NCI-H2196 (cell line): ENCODE measurements around the gene RCOR2.

ENCODE experiments used
- DNase-seq: peaks from one replicate; lab custom pipeline; 2025; ENCODE audit not compliant: unreplicated experiment; lab: John Stamatoyannopoulos, UW

Gene RCOR2

DNA sequence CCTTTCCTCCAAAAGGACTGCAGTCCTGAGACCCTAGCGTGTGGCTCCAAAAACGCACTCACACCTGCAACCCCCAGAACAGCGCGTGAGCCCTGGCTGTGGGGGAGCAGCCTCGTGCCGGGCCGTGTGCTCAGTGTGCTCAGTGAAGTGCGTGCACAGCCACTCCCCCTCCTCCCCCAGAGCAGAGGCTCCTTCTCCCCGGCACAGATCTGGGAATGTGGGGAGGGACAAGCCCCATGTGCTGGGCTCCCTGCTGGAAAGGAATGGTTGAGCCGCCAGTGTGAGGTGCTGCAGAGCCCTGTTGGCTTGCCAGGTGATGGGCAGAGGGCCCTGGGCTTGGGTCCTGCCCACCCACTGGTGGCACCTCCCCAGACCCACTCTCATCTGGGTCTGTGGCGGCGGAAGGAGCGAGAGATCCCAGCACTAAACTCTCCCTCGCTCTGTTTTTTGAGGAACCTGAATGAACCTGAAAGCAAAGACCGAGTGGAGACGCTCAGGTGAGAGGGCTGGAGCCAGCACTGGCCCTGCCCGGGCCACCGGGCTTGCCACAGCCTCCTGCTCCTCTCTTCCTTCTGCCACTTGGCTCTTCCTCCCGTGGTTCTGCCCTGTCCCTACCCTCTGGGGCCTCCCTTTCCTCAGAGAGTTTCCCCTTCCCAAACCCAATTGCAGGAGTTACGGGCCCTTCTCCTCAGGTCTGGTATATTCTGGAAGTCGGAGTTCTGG is 9.0 kb downstream of the RCOR2 start:
- DNase-seq = no peak

DNA sequence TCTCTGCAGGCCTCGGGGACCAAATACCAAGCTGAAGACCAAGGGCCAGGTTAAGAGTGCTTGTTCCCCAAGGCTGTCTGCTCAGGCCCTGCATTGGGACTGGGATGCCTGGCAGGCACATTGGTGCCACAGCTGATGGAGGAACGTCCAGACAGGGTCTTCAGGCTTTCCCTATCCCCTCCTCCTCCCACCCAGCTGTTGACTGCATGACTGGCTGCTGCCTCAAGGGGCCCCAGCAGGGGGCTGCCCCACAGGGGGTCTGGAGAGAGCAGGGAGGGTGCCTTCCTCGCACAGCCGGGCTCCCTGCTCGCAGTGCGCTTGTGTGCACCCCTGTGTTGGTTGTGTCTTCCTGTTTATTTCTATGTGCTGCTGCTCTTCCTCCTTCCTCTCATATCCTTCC is 9.9 kb downstream of the RCOR2 start:
- DNase-seq = no peak

DNA sequence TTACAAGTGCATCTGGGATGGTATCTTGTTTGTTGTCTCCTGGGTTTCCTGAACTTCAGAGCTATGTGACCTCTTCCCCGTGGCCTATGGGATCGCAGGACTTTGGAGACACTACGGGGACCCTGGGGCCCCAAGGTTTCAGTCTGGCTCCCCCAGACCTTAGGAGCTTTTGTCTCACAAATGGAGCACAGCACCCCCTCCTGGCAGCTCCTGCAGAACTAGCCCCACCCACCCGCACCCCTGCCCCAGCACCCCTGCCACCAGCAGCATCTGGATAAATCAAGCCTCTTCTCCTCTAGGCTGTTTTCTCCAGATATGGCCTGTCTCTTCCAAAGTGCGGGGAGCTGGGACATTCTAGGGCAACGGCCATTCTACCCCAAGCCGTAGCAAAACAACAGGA is 10.4 kb downstream of the RCOR2 start:
- DNase-seq = no peak

DNA sequence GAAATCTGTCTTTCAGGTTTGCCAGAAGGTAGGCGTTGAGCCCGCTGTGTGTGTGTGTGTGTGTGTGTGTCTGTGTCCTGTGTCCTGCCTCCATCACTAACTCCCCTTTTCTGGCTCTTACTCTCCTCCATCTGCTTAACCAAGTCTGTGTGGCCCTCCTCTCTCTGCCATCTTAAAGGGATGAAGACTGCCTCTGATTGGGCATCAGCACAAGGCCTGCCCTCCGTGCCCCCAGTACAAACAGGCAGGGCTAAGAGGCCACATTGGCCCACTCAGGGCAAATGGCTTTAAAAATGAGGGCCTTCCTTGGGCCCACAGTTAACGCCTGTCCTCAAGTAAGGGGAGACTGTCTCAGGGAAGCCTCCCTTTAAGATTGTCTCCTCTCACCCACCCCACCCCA is 10.9 kb downstream of the RCOR2 start:
- DNase-seq = no peak

DNA sequence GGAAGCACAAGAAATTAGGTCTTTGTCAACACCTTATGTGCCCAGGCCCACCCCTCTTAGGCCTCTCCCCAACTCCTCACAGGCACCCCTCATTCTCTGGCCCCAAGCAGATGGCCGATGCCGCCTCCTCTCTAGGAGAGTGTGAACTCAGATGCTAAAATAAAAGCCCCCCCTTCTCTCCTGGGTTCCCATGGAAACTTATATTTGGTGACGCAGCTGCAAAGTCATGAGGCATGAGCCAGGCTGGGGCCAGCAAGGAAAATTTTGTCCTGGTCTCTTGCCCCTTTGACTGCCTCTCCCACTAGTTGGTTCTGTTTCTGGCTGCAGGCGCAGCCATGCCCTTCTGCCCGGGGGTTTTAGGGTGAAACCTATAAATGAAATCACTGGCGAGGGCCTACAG is 11.8 kb downstream of the RCOR2 start:
- no peak for DNase-seq

DNA sequence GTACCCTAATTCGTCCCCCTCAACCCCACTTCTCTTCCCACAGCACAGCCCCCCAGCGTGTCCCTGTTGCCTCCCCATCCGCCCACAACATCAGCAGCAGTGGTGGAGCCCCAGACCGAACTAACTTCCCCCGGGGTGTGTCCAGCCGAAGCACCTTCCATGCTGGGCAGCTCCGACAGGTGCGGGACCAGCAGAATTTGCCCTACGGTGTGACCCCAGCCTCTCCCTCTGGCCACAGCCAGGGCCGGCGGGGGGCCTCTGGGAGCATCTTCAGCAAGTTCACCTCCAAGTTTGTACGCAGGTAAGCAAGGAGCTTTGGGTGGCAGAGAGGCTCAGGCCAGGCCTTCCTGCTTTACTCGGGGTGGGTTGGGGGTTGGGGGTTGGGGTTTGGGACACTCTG is 12.2 kb downstream of the RCOR2 start:
- no peak for DNase-seq

DNA sequence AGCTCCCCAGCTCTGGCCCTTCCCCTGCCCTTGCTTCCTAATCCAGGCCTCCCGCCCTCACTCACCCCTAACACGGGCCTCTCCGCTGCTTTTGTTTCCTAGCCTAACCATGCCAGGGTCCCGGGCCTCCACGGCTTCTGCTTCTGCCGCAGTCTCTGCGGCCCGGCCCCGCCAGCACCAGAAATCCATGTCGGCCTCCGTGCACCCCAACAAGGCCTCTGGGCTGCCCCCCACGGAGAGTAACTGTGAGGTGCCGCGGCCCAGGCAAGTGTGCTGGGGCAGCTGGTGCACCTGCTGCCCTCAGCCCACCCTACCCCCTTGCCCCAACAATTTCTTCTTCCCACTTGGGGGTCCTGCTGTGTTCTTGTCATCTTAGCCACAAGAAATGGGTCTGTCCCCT is 13.1 kb downstream of the RCOR2 start:
- DNase-seq = no peak

DNA sequence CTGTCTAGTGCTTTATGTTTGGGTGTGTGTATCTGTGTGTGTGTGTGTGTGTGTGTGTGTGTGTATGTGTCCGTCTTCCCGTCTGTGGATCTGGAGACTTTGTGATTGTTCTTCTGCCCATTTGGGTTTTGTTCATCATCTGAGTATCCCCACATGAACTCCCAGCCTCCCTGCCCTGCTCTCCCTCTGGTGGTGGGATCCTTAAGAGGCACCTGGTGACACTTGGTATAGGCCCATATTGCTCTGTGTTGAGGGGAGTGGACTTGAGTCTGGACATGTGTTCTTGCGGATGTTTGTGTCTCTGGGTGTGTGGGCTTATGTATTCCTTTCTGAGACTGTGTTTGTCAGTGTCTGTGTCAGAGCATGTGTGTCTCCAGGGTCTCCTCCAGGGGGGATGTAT is 15.3 kb downstream of the RCOR2 start:
- DNase-seq = no peak

DNA sequence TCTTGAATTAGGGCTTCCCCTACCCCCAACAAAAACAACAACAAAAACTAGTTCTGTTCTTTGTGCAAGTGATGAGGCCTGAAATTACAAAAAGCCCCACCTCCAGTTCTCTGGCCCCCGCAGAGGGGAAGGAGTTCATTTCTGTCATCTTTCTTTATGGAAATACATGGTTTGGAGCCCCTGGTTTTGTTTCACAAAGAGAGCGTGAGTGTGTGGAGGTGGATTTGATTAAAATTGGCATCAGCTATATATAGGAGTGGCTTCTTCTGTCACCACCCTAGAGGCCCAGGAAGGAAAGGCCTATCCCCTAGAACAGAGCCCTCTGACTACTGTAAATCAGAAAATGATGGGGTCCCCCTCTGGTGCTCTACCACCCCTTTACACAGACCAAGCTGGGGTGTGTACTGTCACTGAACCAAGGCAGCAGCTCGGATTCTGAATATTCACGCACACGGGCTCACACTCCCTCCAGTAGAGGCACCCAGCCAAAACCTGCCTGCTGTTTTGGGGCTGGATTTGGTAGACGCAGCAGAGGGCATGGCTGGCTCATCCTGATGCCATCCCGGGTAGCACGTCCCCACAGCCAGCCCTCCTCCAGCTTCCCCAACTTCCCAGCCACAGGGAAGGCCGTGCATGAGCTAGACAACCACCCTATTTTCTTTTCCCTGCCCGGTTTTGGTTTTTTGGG is 19.4 kb downstream of the RCOR2 start:
- DNase-seq = no peak

DNA sequence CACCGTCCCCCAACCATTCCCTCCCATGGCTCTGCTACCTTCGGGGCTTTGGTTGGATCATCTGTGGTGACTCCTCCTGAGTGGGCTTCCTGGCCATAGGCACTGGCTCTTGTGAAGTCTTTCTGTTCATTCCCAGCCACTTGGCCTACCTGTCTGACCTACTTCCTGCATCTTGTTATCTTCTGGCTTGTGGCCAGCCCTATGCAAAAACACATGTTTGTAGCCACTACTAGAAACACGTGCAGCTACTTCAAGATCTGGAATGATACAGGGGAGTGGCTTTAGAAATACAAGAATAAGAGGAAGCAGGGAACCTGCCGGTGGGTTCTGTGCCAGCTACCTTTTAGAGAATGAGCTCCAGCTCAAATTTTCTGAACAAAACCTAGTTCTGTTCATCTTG is 20.9 kb downstream of the RCOR2 start:
- peak; percentile 56 for DNase-seq

DNA sequence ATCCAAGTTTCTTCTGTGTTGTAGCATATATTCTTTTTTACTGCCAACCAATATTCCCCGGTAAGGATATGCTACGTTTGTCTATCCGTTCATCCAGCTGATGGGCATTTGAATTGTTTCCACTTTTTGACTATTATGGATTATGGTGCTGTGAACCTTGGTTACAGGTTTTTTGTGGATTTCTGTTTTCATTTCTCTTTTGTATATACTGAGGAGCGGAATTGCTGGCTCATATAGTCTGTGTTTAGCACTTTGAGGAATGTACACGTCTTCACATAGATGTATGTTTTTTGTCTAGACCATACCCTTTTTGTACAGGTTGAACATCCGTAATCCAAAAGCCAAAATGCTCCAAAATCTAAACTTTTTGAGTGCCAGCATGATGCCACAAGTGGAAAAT is 23.6 kb downstream of the RCOR2 start:
- DNase-seq = no peak

DNA sequence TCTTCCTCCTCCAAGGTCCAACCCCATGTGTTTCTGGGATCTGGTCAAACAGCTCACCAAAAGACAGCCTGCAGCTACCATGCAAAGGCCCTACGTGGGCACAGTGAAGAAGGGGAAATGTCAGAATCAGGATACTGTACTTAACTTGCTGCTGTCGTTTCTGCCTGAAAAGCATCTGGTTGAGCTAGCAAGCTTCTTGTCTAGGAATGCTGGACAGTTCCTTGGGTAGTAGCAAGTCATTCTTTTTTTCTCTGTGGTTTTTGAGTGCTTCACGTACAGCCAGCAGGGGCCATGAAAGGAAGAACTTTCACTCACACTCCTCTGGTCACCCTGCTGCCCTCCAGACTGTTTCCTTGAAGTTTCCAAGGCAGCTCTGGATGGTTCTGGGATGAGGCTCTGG is 24.7 kb downstream of the RCOR2 start:
- DNase-seq = no peak

DNA sequence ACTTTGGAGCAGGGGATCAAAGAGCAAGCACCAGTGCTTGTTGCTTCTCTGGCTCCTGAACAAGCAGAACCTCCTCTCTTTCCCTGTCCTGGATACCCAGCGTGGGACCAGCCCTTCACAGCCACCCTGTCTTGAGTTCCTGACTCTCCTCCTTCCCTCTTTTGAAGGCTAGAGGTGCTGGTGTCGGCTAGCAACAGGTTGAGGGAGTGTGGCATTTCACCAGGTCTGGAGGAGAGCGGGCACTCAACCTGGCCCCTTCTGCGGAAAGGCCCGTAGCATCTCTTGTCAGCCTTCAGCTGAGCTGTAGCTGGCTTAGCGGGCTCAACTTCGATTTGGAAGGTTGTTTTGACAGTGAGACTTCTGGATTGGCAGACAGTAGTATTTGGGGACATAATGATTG is 26.6 kb downstream of the RCOR2 start:
- DNase-seq = no peak

DNA sequence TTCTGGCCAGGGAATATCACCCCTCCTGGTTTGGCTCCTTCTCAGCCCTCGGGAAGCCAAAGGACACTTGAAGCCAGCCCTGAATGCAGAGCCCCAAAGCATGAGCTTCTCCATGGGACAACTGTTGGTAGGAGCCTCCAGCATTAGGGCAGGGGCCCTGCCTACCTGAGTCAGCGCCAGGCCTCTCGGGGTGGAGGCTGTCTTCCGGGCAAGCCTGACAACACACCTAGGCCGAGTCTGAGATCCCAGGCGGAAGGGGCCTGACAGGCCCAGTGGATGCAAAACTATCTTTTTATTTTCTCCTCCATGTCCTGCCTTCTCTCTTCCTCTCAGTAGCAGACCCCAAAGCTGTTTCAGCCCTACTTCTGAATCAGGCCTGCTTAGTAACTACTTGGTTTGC is 27.6 kb downstream of the RCOR2 start:
- DNase-seq = no peak

DNA sequence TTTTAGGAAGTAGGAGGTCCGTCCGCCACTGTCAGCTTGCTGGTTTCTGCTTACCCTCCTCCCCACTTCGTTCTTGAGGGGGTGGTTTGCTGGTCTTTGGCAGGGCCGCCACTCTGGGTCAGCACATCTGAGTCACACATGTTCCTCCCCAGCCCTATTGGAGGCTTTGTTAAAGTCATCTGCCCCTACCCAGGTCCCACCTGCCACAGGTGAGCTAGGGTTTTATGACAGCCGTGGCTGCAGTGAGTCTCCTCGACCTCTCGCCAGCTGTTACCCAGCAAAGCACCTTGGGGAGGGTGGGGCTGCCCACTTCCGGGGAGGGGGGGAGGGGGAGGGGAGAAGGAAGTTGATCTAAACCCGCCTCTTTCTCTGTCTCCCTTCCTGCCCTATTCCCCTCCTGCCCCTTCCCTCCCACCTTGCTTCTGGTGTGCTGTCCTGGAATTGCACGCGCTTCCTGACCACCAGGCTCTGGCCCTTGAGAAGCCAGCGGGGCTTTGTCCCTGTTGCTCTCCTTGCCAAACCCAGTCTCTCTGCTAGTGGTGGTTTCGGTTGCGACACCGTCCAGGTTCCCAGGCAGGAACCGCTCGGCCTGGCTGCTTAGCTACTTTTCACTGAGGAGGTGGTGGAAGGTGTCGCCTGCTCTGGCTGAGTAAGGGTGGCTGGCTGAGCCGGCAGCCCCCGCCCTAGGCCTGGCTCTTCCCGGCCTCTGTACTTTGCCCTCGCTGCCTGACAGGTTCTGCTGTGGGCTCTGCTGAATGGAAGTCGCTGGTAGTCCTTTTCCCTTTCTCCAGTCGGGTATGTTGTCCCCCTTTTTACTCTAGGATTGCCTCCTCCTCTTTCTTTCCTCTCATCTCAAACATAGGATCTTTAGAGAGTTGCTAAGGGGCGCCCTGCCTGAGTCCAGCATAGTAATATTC is 28.5 kb downstream of the RCOR2 start:
- peak; percentile 86 for DNase-seq

DNA sequence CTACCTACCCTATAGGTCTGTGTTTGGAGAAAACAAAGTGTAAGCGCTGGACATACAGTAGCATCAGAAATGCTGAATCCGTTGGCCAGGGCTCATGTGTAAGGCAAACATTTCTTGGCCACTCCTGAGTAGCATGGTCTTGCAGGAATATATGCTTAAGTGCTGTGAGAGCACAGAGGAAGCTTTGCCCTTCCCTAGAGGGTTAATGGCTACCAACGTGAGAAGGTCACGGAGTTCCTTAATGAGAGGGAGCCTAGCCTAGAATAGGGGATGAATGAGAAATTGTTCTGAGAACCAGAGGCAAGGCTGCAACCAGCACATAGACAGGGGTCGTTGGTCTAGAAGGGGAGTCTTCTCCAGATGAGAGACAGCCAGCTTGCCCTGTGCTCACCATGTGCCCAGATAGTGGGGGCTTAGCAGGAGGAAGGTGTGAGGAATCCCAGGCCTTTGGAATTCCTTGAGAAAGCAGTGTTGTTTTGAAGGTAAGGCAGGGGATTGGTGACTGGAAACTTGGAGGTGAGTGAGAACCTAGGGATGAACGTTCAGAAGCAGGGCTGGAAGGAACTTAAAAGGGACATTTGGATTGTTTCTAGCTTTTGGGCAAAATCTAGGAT is 29.5 kb downstream of the RCOR2 start:
- DNase-seq = no peak

DNA sequence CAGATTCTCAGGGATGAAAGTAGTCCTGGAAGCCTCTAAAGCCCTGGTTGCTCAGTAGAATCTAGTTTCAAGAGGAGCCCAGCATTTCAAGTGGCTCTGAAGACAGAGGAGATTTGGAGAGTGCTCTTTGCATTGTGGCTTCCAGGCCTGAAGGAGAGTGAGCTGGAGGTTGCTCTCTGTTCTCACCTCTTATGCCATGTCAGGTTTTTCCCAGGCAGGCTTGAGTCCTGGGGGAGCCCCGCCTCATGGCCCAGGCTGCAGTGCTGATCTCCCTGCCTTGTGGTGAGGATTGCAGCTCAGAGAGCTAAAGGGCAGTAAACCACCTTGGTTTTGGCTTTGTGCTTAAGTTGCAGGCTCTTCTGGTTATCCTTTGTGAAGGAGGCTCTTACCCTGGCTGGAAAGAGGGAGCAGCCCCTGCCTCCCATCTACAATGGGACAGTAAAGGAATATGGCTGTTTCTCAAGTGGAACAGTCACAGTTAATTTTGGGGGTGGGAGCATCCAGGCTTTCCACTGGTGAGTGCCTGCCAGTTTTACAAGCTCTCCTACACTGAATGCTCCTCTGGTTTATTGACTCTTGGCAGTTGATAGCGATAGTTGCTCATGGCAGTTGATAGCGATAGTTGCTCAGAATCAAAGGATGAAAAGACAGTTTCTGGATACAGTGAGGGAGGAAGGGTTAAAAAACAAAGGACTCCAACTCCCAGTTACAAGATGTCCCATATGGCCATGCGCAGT is 32.6 kb downstream of the RCOR2 start:
- DNase-seq = no peak

DNA sequence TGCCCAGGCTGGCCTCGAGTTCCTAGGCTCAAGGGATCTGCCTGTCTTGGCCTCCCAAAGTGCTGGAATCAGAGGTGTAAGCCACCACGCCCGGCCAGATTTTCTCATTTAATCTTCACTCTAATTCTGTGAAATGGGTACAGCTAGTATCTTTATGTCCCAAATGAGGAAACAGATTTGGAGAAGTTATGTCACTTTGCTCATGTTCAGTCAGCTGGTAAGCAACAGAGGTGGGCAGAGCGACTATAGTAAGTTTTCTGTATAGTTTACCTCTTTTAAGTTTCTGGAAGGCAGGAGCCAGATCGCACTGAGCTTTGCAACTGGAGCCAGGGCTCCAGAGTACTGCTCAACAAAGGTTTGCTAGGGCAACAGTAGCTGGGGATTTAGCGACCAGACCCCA is 33.2 kb downstream of the RCOR2 start:
- no peak for DNase-seq

DNA sequence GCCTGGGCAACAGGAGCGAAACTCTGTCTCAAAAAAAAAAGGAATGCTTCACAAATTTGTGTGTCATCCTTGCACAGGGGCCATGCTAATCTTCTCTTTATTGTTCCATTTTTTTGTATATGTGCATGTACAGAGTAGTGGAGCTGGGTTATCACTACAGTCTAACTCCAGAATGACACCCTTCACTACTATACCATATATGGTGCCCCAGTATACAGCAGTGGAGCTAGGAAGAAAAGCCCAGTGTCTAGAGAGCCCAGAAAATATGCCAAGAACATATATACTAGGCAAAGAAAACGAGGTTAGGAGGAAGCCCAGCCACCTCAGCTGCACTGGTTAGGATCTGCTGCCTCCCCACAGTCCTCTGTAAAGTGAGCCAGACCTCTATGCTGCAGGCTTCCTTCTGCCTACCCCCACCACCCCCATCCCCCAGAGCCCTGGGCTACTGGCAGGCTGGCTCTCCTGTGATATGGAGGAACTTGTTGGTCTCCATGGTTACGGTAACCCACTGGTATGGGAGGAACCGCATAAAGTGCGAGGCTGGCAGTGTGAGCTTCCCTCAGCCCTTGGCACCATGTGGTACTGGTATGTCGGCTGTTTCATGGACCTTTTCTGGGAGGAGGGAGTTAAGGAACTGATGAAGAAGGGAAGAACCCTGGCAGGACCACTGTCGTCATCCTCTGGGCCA is 34.3 kb downstream of the RCOR2 start:
- peak; percentile 31 for DNase-seq

DNA sequence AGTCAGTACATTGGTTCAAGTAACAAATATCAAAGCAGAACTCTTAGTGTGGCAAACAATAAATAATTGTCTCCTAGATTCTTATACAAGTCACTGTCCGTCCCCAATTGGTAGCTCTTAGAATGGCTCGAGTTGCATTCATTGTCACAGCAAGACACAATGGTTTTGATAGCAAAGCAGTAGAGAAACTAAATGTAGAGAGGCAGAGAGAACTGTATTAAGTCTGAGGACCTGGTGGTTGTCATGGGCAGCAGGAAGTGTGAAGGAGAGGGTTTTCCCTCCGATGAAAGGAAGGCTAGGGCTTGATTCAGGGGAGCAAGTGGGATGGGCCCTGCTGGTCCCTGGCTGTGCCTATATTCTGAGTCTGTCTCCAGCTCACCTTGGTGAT is 36.6 kb downstream of the RCOR2 start:
- DNase-seq = no peak
